ENCODE results near the gene AP2B1.
"Not testable (repeated sequence)": the region's sequence is repeated elsewhere in the genome, so short reads cannot be mapped to it uniquely, and the experiment has no call there.

Gene AP2B1

GRCh38 chr17:35745749-35746320 lies 158.7 kb downstream of the AP2B1 start:
- DNase-seq: no peak

GRCh38 chr17:35747540-35748017 lies 160.5 kb downstream of the AP2B1 start:
- DNase-seq: peak in 47 of 56 donors; percentile 9 to 86 (median 46)

- no peak for DNase-seq
These were observed 161.3 kb downstream of the AP2B1 start for GRCh38 chr17:35748341-35748841.

GRCh38 chr17:35748979-35749378 lies 161.9 kb downstream of the AP2B1 start:
- no peak for DNase-seq

GRCh38 chr17:35749560-35750412 lies 162.7 kb downstream of the AP2B1 start:
- DNase-seq: peak in 1 of 56 donors; percentile 8

- DNase-seq: no peak
These were observed 163.6 kb downstream of the AP2B1 start for GRCh38 chr17:35750526-35751395.

- not testable (repeated sequence) for DNase-seq
These were observed 164.4 kb downstream of the AP2B1 start for GRCh38 chr17:35751541-35751940.

GRCh38 chr17:35752471-35752870 lies 165.3 kb downstream of the AP2B1 start:
- DNase-seq: no peak

GRCh38 chr17:35752945-35753764 lies 166.0 kb downstream of the AP2B1 start, which contains the start of gene GAS2L2:
TSS of gene GAS2L2 (minus strand) at chr17:35753239. CDS start at chr17:35752850, 389 bp downstream.
- DNase-seq: peak in 10 of 56 donors; percentile 4 to 33 (median 16)

- no peak for DNase-seq
These were observed 170.1 kb downstream of the AP2B1 start for GRCh38 chr17:35757243-35757642.

GRCh38 chr17:35760587-35760986 lies 173.5 kb downstream of the AP2B1 start, which contains the start of gene C17orf50:
TSS of gene C17orf50 (plus strand) at chr17:35760887. CDS start at chr17:35760942, 55 bp downstream.
- no peak for DNase-seq

- DNase-seq: no peak
These were observed 174.5 kb downstream of the AP2B1 start for GRCh38 chr17:35761601-35762000.

GRCh38 chr17:35763767-35764122 lies 176.6 kb downstream of the AP2B1 start:
- no peak for DNase-seq

- DNase-seq: peak in 53 of 56 donors; percentile 13 to 88 (median 66)
These were observed 177.2 kb downstream of the AP2B1 start for GRCh38 chr17:35764123-35764991.

- DNase-seq: no peak
These were observed 178.1 kb downstream of the AP2B1 start for GRCh38 chr17:35765086-35765710.

GRCh38 chr17:35765756-35766488 lies 178.8 kb downstream of the AP2B1 start:
- no peak for DNase-seq

GRCh38 chr17:35766489-35766877 lies 179.4 kb downstream of the AP2B1 start:
- DNase-seq: no peak

GRCh38 chr17:35766903-35767510 lies 179.9 kb downstream of the AP2B1 start:
- peak in 5 of 56 donors; percentile 8 to 41 (median 13) for DNase-seq
